H1 (cell line): Measurements from ENCODE around the gene PLB1.

Experiments
- CREB1 ChIP-seq: IDR thresholded peaks from 2 replicates; pipeline ENCODE4 v1.6.1; 2012; ENCODE audit warnings: inconsistent platforms
- CTCF ChIP-seq, 3 experiments: IDR thresholded peaks; 1 replicate in 2 of 3; 2 replicates in 1 of 3; pipeline versions ENCODE4 v1.5.1 to v1.6.1; 2011; ENCODE audit warnings: low read length in 3 of 3, mild to moderate bottlenecking in 3 of 3, inconsistent platforms in 2 of 3, low read depth in 1 of 3, moderate library complexity in 1 of 3; ENCODE audit not compliant: insufficient read depth in 1 of 3; ENCODE audit errors: control extremely low read depth in 1 of 3
- EP300 ChIP-seq, 2 experiments: IDR thresholded peaks; 1 replicate in 1 of 2; 2 replicates in 1 of 2; pipeline ENCODE4 v1.6.1; 2011 to 2012; ENCODE audit warnings: low read depth in 2 of 2, low read length in 2 of 2, mild to moderate bottlenecking in 2 of 2, borderline replicate concordance in 1 of 2, inconsistent platforms in 1 of 2, moderate library complexity in 1 of 2
- FOSL1 ChIP-seq: IDR thresholded peaks from 2 replicates; pipeline ENCODE4 v1.6.1; 2011; ENCODE audit warnings: mild to moderate bottlenecking, low read depth, low read length, moderate library complexity; ENCODE audit not compliant: insufficient read depth
- NANOG ChIP-seq: IDR thresholded peaks from 2 replicates; pipeline ENCODE4 v1.6.1; 2011; ENCODE audit warnings: low read length, low read depth, mild to moderate bottlenecking, inconsistent platforms; ENCODE audit not compliant: insufficient read depth, poor library complexity, severe bottlenecking
- SP2 ChIP-seq: IDR thresholded peaks from 2 replicates; pipeline ENCODE4 v1.6.1; 2012; ENCODE audit warnings: mild to moderate bottlenecking, low read length, inconsistent platforms
- USF2 ChIP-seq: IDR thresholded peaks from 2 replicates; pipeline ENCODE4 v1.6.1; 2011; ENCODE audit warnings: low read length, improper control_type of control experiment

- TF ChIP-seq NANOG (no peak), CTCF (IDR thresholded peaks at IDR 0.05; ENCODE audit: control extremely low read depth in 1 of 3, insufficient read depth in 1 of 3, low read depth in 1 of 3, low read length in 3 of 3) (no peak), FOSL1 (no peak), EP300 (IDR thresholded peaks at IDR 0.05; ENCODE audit: borderline replicate concordance in 1 of 2, low read depth in 2 of 2, low read length in 2 of 2) (no peak), USF2 (no peak), CREB1 (no peak), SP2 (no peak)
Measured at GRCh38 chr2:28570431-28570830, 74.6 kb downstream of the PLB1 start.
